Measurements from ENCODE around the gene ARID1A. TPM values are rescaled to one million over a fixed set of nuclear protein-coding genes. Genes with fewer than 3 reads are reported as not detected.
A peak's percentile ranks its signal among the peaks of the same experiment; 100 is the strongest.
"Not testable (repeated sequence)": the region's sequence is repeated elsewhere in the genome, so short reads cannot be mapped to it uniquely, and the experiment has no call there.

Gene ARID1A
- total and polyA plus RNA-seq, 9 of the 15 experiments (the other 6 are each of a cell fraction or from before 2014, with no cell fraction given): 8.3 to 88.3 (median 22.5) TPM

- TF ChIP-seq REST (IDR thresholded peaks at IDR 0.05; ENCODE audit: borderline replicate concordance) (peak; percentile 45; the same call in 1 of the 2 replicates), SMC3 (conservative IDR thresholded peaks at IDR 0.05; ENCODE audit: insufficient read depth, low read depth, low read length) (peak; percentile 87), ZBTB33 (CRISPR knock-in tag; IDR thresholded peaks at IDR 0.05) (0 out of 2 replicates have a peak, but pooled peaks have one; percentile 22), NBN (IDR thresholded peaks at IDR 0.05; ENCODE audit: low read depth) (0 out of 2 replicates have a peak, but pooled peaks have one; percentile 43), CREM (IDR thresholded peaks at IDR 0.05; ENCODE audit: low read depth) (0 out of 2 replicates have a peak, but pooled peaks have one; percentile 35), TEAD4 (IDR thresholded peaks at IDR 0.05; ENCODE audit: low read length) (peak; percentile 19; the same call in 1 of the 2 replicates), BHLHE40 (IDR thresholded peaks at IDR 0.05; ENCODE audit: low read length) (0 out of 2 replicates have a peak, but pooled peaks have one; percentile 45), EHMT2 (IDR thresholded peaks at IDR 0.05) (0 out of 2 replicates have a peak, but pooled peaks have one; percentile 11), CEBPB (tag; IDR thresholded peaks at IDR 0.05) (peak; percentile 42; the same call in 1 of the 2 replicates), KLF16 (IDR thresholded peaks at IDR 0.05) (0 out of 2 replicates have a peak, but pooled peaks have one; percentile 30), JUND (IDR thresholded peaks at IDR 0.05; ENCODE audit: borderline replicate concordance, low read depth, low read length) (0 out of 2 replicates have a peak, but pooled peaks have one; percentile 30), VEZF1 (CRISPR knock-in tag; IDR thresholded peaks at IDR 0.05) (peak; percentile 46; the same call in 1 of the 2 replicates), BCOR (IDR thresholded peaks at IDR 0.05) (0 out of 2 replicates have a peak, but pooled peaks have one; percentile 22), RAD21 (CRISPR knock-in tag; conservative IDR thresholded peaks at IDR 0.05 in 1 of 2, IDR thresholded peaks at IDR 0.05 in 1 of 2) (peak; percentile 42 to 68)
- TF ChIP-seq REST (CRISPR knock-in tag; IDR thresholded peaks at IDR 0.05; ENCODE audit: low read depth); TEAD4 (CRISPR knock-in tag; IDR thresholded peaks at IDR 0.05; ENCODE audit: borderline replicate concordance); JUND (tag; IDR thresholded peaks at IDR 0.05; ENCODE audit: borderline replicate concordance, low read depth, low read length): not testable (repeated sequence)
Observed at GRCh38 chr1:26810105-26810504, 114.3 kb downstream of the ARID1A start (continued).

Data from K562 (cell line).